WTC11 (cell line): ENCODE results near the gene SECISBP2. TPM values are rescaled to one million over a fixed set of nuclear protein-coding genes. Genes with fewer than 3 reads are reported as not detected.

Experiments used
- ATAC-seq: fragments of 200-7000 bp; cut with Tn5 transposase; 2 replicates; pipeline ENCODE4 v1.10.0; 2021; ENCODE audit warnings: mild to moderate bottlenecking, moderate library complexity
- CTCF ChIA-PET: fragments of 300-600 bp; sonication (Branson Sonifier 250); formaldehyde crosslinking; loops from one replicate; lab custom pipeline; 2021; ENCODE audit warnings: antibody characterized with exemption; lab: Charles Lee
- POLR2A ChIA-PET: fragments of 350-600 bp; sonication (Branson Sonifier 250); formaldehyde crosslinking; loops from one replicate; lab custom pipeline; 2021; ENCODE audit warnings: antibody characterized with exemption; lab: Charles Lee
- DNase-seq: peaks from one replicate; pipeline ENCODE4 v3.0.0; 2021; ENCODE audit warnings: low spot score
- H3K27ac Mint-ChIP-seq: 2 replicates; pipeline ENCODE4 v1.8.0; 2021; ENCODE audit warnings: mixed read lengths
- H3K27me3 Mint-ChIP-seq: 2 replicates; pipeline ENCODE4 v1.8.0; 2021; ENCODE audit warnings: low read depth, mild to moderate bottlenecking, moderate library complexity, mixed read lengths
- H3K36me3 Mint-ChIP-seq: 2 replicates; pipeline ENCODE4 v1.8.0; 2021; ENCODE audit warnings: mixed read lengths
- H3K4me1 Mint-ChIP-seq: 2 replicates; pipeline ENCODE4 v1.8.0; 2022; ENCODE audit warnings: mixed read lengths
- H3K4me3 Mint-ChIP-seq: 2 replicates; pipeline ENCODE4 v1.8.0; 2021; ENCODE audit warnings: mild to moderate bottlenecking, moderate library complexity, mixed read lengths
- H3K9me3 Mint-ChIP-seq: 2 replicates; pipeline ENCODE4 v1.8.0; 2021; ENCODE audit warnings: mixed read lengths
- ATF1 ChIP-seq: sonication (generic); formaldehyde crosslinking; IDR thresholded peaks from 2 replicates; pipeline ENCODE4 v1.8.1; 2023; ENCODE audit warnings: mild to moderate bottlenecking, moderate library complexity, missing genetic modification reagents
- ATF3 ChIP-seq: sonication (generic); formaldehyde crosslinking; conservative IDR thresholded peaks from 2 replicates; pipeline ENCODE4 v1.8.1; 2022; ENCODE audit warnings: mild to moderate bottlenecking, missing genetic modification reagents
- CREB1 ChIP-seq: sonication (generic); formaldehyde crosslinking; IDR thresholded peaks from 2 replicates; pipeline ENCODE4 v1.8.0; 2023; ENCODE audit warnings: mild to moderate bottlenecking, missing genetic modification reagents
- CREM ChIP-seq: sonication (generic); formaldehyde crosslinking; IDR thresholded peaks from 2 replicates; pipeline ENCODE4 v1.8.1; 2022; ENCODE audit warnings: mild to moderate bottlenecking, missing genetic modification reagents, moderate library complexity
- CTCF ChIP-seq: fragments of 200-600 bp; IDR thresholded peaks from 2 replicates; pipeline ENCODE4 v1.8.0; 2022; ENCODE audit warnings: antibody characterized with exemption
- E2F4 ChIP-seq: sonication (generic); formaldehyde crosslinking; IDR thresholded peaks from 2 replicates; pipeline ENCODE4 v1.8.1; 2022; ENCODE audit warnings: low read depth, mild to moderate bottlenecking, moderate library complexity, missing genetic modification reagents, borderline replicate concordance
- E2F5 ChIP-seq: sonication (generic); formaldehyde crosslinking; IDR thresholded peaks from 2 replicates; pipeline ENCODE4 v1.8.1; 2022; ENCODE audit warnings: mild to moderate bottlenecking, moderate library complexity, missing genetic modification reagents
- GABPB1 ChIP-seq: sonication (generic); formaldehyde crosslinking; IDR thresholded peaks from 2 replicates; pipeline ENCODE4 v1.8.1; 2023; ENCODE audit warnings: mild to moderate bottlenecking, missing genetic modification reagents
- GRHL2 ChIP-seq: fragments of 250-450 bp; sonication (Bioruptor Pico); IDR thresholded peaks from 2 replicates; pipeline ENCODE4 v1.8.0; 2022; ENCODE audit warnings: mild to moderate bottlenecking, moderate library complexity; ENCODE audit not compliant: insufficient replicate concordance, severe bottlenecking
- HMGXB4 ChIP-seq: sonication (generic); formaldehyde crosslinking; IDR thresholded peaks from 2 replicates; pipeline ENCODE4 v1.8.1; 2023; ENCODE audit warnings: mild to moderate bottlenecking, moderate library complexity, missing genetic modification reagents
- IRF1 ChIP-seq: sonication (generic); formaldehyde crosslinking; IDR thresholded peaks from 2 replicates; pipeline ENCODE4 v1.8.0; 2023; ENCODE audit warnings: missing genetic modification reagents
- KAT7 ChIP-seq: sonication (generic); formaldehyde crosslinking; IDR thresholded peaks from 2 replicates; pipeline ENCODE4 v1.8.1; 2023; ENCODE audit warnings: missing genetic modification reagents, mild to moderate bottlenecking, borderline replicate concordance
- NR2C2 ChIP-seq: sonication (generic); formaldehyde crosslinking; IDR thresholded peaks from 2 replicates; pipeline ENCODE4 v1.8.0; 2022; ENCODE audit warnings: mild to moderate bottlenecking, missing genetic modification reagents
- OVOL2 ChIP-seq: fragments of 250-450 bp; sonication (Bioruptor Pico); IDR thresholded peaks from 2 replicates; pipeline ENCODE4 v1.9.0; 2021; ENCODE audit warnings: mild to moderate bottlenecking, borderline replicate concordance
- SP1 ChIP-seq: sonication (generic); formaldehyde crosslinking; conservative IDR thresholded peaks from 2 replicates; pipeline ENCODE4 v1.8.1; 2022; ENCODE audit warnings: missing genetic modification reagents
- USF1 ChIP-seq: sonication (generic); formaldehyde crosslinking; IDR thresholded peaks from 2 replicates; pipeline ENCODE4 v1.8.0; 2022; ENCODE audit warnings: mild to moderate bottlenecking, missing genetic modification reagents
- ZNF138 ChIP-seq: sonication (generic); formaldehyde crosslinking; conservative IDR thresholded peaks from 2 replicates; pipeline ENCODE4 v1.8.1; 2022; ENCODE audit warnings: mild to moderate bottlenecking, moderate library complexity, missing genetic modification reagents
- ZNF396 ChIP-seq: fragments of 250-450 bp; sonication (Bioruptor Pico); IDR thresholded peaks from 2 replicates; pipeline ENCODE4 v1.8.0; 2021; ENCODE audit warnings: mild to moderate bottlenecking, moderate library complexity, borderline replicate concordance
- ZNF532 ChIP-seq: fragments of 250-450 bp; sonication (Bioruptor Pico); IDR thresholded peaks from 2 replicates; pipeline ENCODE4 v1.9.0; 2021; ENCODE audit warnings: mild to moderate bottlenecking, borderline replicate concordance
- total RNA-seq: library from RNA; stranded (reverse); gene quantifications from 3 replicates; pipeline ENCODE4 v1.2.3, GENCODE V29; 2021

The SECISBP2 gene
- total RNA-seq, 1 experiment from 2014 or later = 66.2 TPM

- H3K36me3 Mint-ChIP-seq = peaks cover 55% of the 10 kb centered on the region
- H3K27me3 Mint-ChIP-seq = no peaks in the 10 kb centered on the region
- no peak for TF ChIP-seq SP1
- TF ChIP-seq OVOL2 (CRISPR knock-in tag) = no peak
- TF ChIP-seq NR2C2 (CRISPR knock-in tag) = no peak
- TF ChIP-seq GRHL2 (CRISPR knock-in tag) = no peak
- peak; percentile 90 for TF ChIP-seq GABPB1
- TF ChIP-seq ZNF396 (CRISPR knock-in tag) = no peak
- no peak for TF ChIP-seq ATF3 (CRISPR knock-in tag)
- no peak for ATAC-seq
- DNase-seq = no peak
- H3K9me3 Mint-ChIP-seq = no peaks in the 10 kb centered on the region
- no peak overlapping the region for H3K27ac Mint-ChIP-seq
- H3K4me1 Mint-ChIP-seq = no peaks in the 10 kb centered on the region
- ChIA-PET POLR2A (no interaction called here), CTCF (interaction anchor here (0.9 kb wide), 1 partner anchor 205 kb away, joined by 3 read pairs; no protein-coding TSS in a partner anchor)
- no peak overlapping the region for H3K4me3 Mint-ChIP-seq
These were observed 70.0 kb downstream of the SECISBP2 start for GRCh38 chr9:89388084-89388867.

GRCh38 chr9:89388868-89389177, 70.5 kb downstream of the SECISBP2 start:
- Mint-ChIP-seq H3K4me1 (no peaks in the 10 kb centered on the region), H3K9me3 (no peaks in the 10 kb centered on the region), H3K4me3 (no peak overlapping the region), H3K36me3 (peaks cover 60% of the 10 kb centered on the region), H3K27me3 (no peaks in the 10 kb centered on the region), H3K27ac (no peak overlapping the region)
- DNase-seq (no peak), ATAC-seq (no peak)
- POLR2A ChIA-PET = no interaction called here
- CTCF ChIA-PET = interaction anchor here (0.9 kb wide), 1 partner anchor 205 kb away, joined by 3 read pairs; no protein-coding TSS in a partner anchor
- TF ChIP-seq IRF1 (CRISPR knock-in tag) = no peak
- no peak for TF ChIP-seq ZNF532 (CRISPR knock-in tag)

GRCh38 chr9:89390068-89390555, 71.8 kb downstream of the SECISBP2 start:
- Mint-ChIP-seq H3K4me1 (no peaks in the 10 kb centered on the region), H3K36me3 (peaks cover 68% of the 10 kb centered on the region), H3K27me3 (no peaks in the 10 kb centered on the region), H3K4me3 (no peak overlapping the region), H3K27ac (no peak overlapping the region), H3K9me3 (no peaks in the 10 kb centered on the region)
- ATAC-seq (no peak), DNase-seq (no peak)
- ChIA-PET CTCF (no interaction called here), POLR2A (no interaction called here)
- no peak for TF ChIP-seq ZNF138 (CRISPR knock-in tag)
- TF ChIP-seq CREB1 = no peak
- TF ChIP-seq ATF1 (CRISPR knock-in tag) = no peak
- no peak for TF ChIP-seq OVOL2 (CRISPR knock-in tag)
- TF ChIP-seq USF1 (CRISPR knock-in tag) = no peak
- TF ChIP-seq E2F5 (CRISPR knock-in tag) = no peak
- TF ChIP-seq GABPB1 = no peak
- no peak for TF ChIP-seq HMGXB4 (CRISPR knock-in tag)
- TF ChIP-seq E2F4 = no peak
- no peak for TF ChIP-seq CREM
- no peak for TF ChIP-seq KAT7
- no peak for TF ChIP-seq CTCF
